Breast epithelium (tissue), 4 donors: ENCODE data around the gene CCDC7. TPM values are rescaled to one million over a fixed set of nuclear protein-coding genes. Genes with fewer than 3 reads are reported as not detected.
"Not testable (repeated sequence)": the region's sequence is repeated elsewhere in the genome, so short reads cannot be mapped to it uniquely, and the experiment has no call there.

Source experiments
- DNase-seq, 2 donors: peaks; one replicate each; pipeline ENCODE4 v3.0.0-alpha.2; 2019; ENCODE audit warnings: low spot score in 2 of 2
- H3K27ac ChIP-seq, 2 donors: fragments of 200-600 bp; sonication (generic) in 1 of 2; one replicate each; pipeline ENCODE4 v1.5.1; 2016 to 2019; ENCODE audit warnings: mild to moderate bottlenecking in 1 of 2
- H3K27me3 ChIP-seq, 2 donors: fragments of 200-600 bp; sonication (generic) in 1 of 2; one replicate each; pipeline versions ENCODE4 v1.5.1 to v1.6.0; 2017 to 2019; ENCODE audit warnings: control low read depth in 1 of 2, mild to moderate bottlenecking in 1 of 2
- H3K36me3 ChIP-seq: fragments of 200-600 bp; one replicate; pipeline ENCODE4 v1.5.1; 2019
- H3K4me1 ChIP-seq, 2 donors: fragments of 200-600 bp; sonication (generic); one replicate each; pipeline ENCODE4 v1.5.1; 2016 to 2019; ENCODE audit warnings: control low read depth in 1 of 2
- H3K4me3 ChIP-seq, 3 donors: fragments of 200-600 bp; sonication (generic); 1 replicate in 2 of 3; 2 replicates in 1 of 3; pipeline ENCODE4 v1.5.1; 2016 to 2019; ENCODE audit warnings: mild to moderate bottlenecking in 3 of 3, moderate library complexity in 2 of 3
- H3K9me3 ChIP-seq, 2 donors: fragments of 200-600 bp; sonication (generic) in 1 of 2; one replicate each; pipeline ENCODE4 v1.5.1; 2016 to 2019; ENCODE audit warnings: control low read depth in 1 of 2
- POLR2A ChIP-seq: fragments of 450-650 bp; IDR thresholded peaks from one replicate; pipeline ENCODE4 v1.6.1; 2016; ENCODE audit warnings: antibody characterized with exemption, mild to moderate bottlenecking, moderate library complexity
- POLR2AphosphoS5 ChIP-seq, 3 donors: sonication (generic); formaldehyde crosslinking; IDR thresholded peaks; one replicate each; pipeline ENCODE4 v1.6.1; 2017; ENCODE audit warnings: antibody characterized with exemption in 3 of 3
- intact Hi-C: fragments of 100-400 bp; cut with DNase I; formaldehyde crosslinking; loops from one replicate; pipeline ENCODE4 v1.15.1; 2023; ENCODE audit warnings: low total_unique reads
- total RNA-seq, 3 donors: library from RNA; depleted of rRNA; stranded (reverse); fragments of >200 nt; gene quantifications; one replicate each; pipeline ENCODE4 v1.1.0, GENCODE V29; 2016
- TF ChIP-seq, protein P1 (sequence below), 3 donors: fragments of 450-650 bp; IDR thresholded peaks; one replicate each; pipeline ENCODE4 v1.5.1; 2016 to 2017; ENCODE audit warnings: antibody characterized with exemption in 3 of 3, mild to moderate bottlenecking in 3 of 3, moderate library complexity in 3 of 3

The CCDC7 gene
- total RNA-seq, 3 donors from 2014 or later = 16.3 to 46.7 (median 34.7) TPM

DNA sequence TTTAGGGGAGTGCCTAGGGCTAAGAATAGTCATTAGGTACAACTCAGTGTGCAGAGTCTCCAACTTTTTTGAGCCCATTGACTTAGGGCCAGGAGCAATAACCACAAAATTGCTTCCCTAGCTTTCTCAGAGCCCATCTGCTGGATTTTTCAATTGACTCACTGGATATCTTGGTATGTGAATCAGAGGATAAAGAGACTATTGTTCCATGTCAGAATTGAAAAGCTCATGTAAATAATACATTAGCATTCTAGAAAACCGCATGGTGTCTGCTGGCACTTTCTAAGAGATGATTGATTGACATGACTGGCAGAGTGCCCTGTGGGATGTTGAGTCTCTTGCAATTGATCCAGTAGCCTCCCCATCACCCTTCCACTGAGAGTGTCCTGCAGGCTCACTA, 246.2 kb downstream of the CCDC7 start:
- H3K36me3 ChIP-seq = no peaks in the 10 kb centered on the region
- no peak for DNase-seq
- peaks cover 0 to 9% of the 10 kb centered on the region in 2 donors for H3K9me3 ChIP-seq
- no peak overlapping the region for H3K27ac ChIP-seq
- intact Hi-C loops = no loop called here
- no peak for TF ChIP-seq POLR2AphosphoS5 (IDR thresholded peaks at IDR 0.05)
- TF ChIP-seq POLR2A = no peak
- TF ChIP-seq, protein P1, sequence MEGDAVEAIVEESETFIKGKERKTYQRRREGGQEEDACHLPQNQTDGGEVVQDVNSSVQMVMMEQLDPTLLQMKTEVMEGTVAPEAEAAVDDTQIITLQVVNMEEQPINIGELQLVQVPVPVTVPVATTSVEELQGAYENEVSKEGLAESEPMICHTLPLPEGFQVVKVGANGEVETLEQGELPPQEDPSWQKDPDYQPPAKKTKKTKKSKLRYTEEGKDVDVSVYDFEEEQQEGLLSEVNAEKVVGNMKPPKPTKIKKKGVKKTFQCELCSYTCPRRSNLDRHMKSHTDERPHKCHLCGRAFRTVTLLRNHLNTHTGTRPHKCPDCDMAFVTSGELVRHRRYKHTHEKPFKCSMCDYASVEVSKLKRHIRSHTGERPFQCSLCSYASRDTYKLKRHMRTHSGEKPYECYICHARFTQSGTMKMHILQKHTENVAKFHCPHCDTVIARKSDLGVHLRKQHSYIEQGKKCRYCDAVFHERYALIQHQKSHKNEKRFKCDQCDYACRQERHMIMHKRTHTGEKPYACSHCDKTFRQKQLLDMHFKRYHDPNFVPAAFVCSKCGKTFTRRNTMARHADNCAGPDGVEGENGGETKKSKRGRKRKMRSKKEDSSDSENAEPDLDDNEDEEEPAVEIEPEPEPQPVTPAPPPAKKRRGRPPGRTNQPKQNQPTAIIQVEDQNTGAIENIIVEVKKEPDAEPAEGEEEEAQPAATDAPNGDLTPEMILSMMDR (IDR thresholded peaks at IDR 0.05) = no peak
- H3K27me3 ChIP-seq = no peaks in the 10 kb centered on the region
- no peak overlapping the region for H3K4me3 ChIP-seq
- H3K4me1 ChIP-seq = no peaks in the 10 kb centered on the region

DNA sequence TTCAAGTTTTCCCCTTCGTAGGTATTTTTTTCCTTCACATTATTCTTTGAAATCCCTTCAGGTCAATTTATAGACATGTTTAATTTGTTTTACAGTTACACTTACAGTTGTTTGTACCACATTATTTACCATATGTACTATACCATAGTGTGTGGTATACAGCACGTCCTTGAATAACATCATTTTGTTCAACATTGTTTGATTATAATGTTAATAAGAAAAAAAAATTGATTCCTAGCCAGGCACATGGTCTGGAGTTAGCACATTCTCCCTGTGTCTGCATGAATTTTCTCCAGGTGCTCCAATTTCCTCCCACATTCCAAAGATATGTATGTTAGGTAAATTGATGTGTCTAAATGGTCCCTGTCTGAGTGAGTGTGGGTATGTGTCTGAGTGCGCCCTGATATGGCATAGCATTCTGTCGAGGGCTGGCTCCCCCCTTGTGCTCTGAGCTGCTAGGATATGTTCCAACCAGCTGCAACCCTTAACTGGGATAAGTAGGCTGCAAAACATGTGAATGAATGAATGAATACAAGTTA, 247.6 kb downstream of the CCDC7 start:
- H3K27me3 ChIP-seq = no peaks in the 10 kb centered on the region
- peaks cover 0 to 11% of the 10 kb centered on the region in 2 donors for H3K9me3 ChIP-seq
- TF ChIP-seq, protein P1 (IDR thresholded peaks at IDR 0.05) = no peak
- TF ChIP-seq POLR2AphosphoS5 (IDR thresholded peaks at IDR 0.05) (no peak), POLR2A (no peak)
- H3K27ac ChIP-seq = no peak overlapping the region
- no peak overlapping the region for H3K4me3 ChIP-seq
- intact Hi-C loops = no loop called here
- H3K4me1 ChIP-seq = no peaks in the 10 kb centered on the region
- no peak for DNase-seq
- no peaks in the 10 kb centered on the region for H3K36me3 ChIP-seq

DNA sequence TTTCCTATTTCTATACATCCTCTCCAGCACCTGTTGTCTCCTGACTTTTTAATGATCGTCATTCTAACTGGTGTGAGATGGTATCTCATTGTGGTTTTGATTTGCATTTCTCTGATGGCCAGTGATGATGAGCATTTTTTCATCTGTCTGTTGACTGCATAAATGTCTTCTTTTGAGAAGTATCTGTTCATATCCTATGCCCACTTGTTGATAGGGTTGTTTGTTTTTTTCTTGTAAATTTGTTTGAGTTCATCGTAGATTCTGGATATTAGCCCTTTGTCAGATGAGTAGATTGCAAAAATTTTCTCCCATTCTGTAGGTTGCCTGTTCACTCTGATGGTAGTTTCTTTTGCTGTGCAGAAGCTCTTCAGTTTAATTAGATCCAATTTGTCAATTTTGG, 253.7 kb downstream of the CCDC7 start:
- H3K36me3 ChIP-seq, DNase-seq, intact Hi-C loops, H3K27ac ChIP-seq, H3K4me3 ChIP-seq, H3K27me3 ChIP-seq, H3K4me1 ChIP-seq: not testable (repeated sequence)
- H3K9me3 ChIP-seq = peaks cover 0 to 14% of the 10 kb centered on the region in 2 donors

DNA sequence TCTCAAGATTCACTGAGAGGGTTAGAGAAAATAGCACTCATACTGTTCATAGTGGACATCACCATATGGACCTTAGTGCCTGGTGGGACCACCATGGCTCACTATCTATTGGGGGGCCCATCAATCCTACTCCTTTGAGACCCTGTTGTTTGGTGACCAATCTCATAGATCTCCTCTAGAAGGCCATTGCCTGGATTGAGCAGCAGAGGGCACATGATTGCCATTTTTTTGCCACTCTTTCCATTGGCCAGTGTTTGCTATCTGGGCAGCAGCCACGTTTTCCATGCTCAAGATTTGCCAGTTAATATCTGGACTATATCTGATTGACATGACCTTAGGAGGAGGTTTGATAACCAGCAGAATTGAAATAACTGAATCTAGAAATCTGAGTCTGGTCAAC, 267.6 kb downstream of the CCDC7 start:
- H3K27ac ChIP-seq = no peak overlapping the region
- no peak for DNase-seq
- H3K36me3 ChIP-seq = no peaks in the 10 kb centered on the region
- no peaks in the 10 kb centered on the region for H3K27me3 ChIP-seq
- peaks cover 31 to 50% of the 10 kb centered on the region in 2 donors for H3K9me3 ChIP-seq
- intact Hi-C loops = no loop called here
- H3K4me1 ChIP-seq = no peaks in the 10 kb centered on the region
- TF ChIP-seq POLR2AphosphoS5 (IDR thresholded peaks at IDR 0.05) (no peak), POLR2A (no peak)
- TF ChIP-seq, protein P1 (IDR thresholded peaks at IDR 0.05) = no peak
- H3K4me3 ChIP-seq = no peak overlapping the region

DNA sequence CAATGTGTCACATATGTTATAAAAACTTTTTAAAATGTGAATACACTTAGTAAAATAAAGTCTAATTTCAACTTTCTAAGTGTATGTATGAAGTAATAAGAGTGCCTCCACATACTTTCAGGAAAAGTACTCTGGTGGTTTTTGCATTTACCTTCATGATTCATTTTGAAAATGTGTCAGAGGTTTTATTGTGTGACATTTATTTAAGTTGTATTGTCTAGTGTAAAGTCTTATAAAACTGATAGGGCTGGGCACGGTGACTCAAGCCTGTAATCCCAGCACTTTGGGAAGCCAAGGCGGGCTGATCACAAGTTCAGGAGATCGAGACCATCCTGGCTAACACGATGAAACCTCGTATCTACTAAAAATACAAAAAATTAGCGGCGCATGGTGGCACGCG, 285.6 kb downstream of the CCDC7 start:
- Histone ChIP-seq H3K27ac (no peak overlapping the region), H3K9me3 (no peaks in the 10 kb centered on the region), H3K4me3 (no peak overlapping the region), H3K36me3 (no peaks in the 10 kb centered on the region), H3K27me3 (no peaks in the 10 kb centered on the region), H3K4me1 (no peaks in the 10 kb centered on the region)
- TF ChIP-seq, protein P1 (IDR thresholded peaks at IDR 0.05) = no peak
- no peak for TF ChIP-seq POLR2A
- no peak for TF ChIP-seq POLR2AphosphoS5 (IDR thresholded peaks at IDR 0.05)
- no peak for DNase-seq
- intact Hi-C loops = no loop called here

DNA sequence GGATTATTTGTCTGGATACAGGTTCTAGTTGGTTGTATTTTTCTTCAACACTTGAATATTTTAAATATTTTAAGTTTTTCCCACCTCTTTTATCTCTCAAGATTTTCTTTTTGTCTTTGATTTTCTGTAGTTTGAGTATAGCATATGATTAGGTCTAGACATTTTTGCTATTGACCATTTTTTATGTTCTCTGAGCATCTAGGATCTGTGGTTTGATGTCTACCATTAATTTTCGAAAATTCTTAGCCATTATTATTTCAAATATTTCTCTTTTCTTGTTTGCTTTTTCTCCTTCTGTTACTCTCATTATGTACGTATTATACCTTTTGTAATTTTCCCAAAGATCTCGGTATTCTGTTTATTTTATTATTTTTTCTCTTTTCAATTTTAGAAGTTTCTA, 293.0 kb downstream of the CCDC7 start:
- DNase-seq = no peak
- TF ChIP-seq, protein P1 (IDR thresholded peaks at IDR 0.05) = no peak
- TF ChIP-seq POLR2A (no peak), POLR2AphosphoS5 (IDR thresholded peaks at IDR 0.05) (no peak)
- Histone ChIP-seq H3K9me3 (peaks cover 0 to 9% of the 10 kb centered on the region in 2 donors), H3K27me3 (no peaks in the 10 kb centered on the region), H3K4me1 (no peaks in the 10 kb centered on the region), H3K4me3 (no peak overlapping the region), H3K27ac (no peak overlapping the region), H3K36me3 (no peaks in the 10 kb centered on the region)
- intact Hi-C loops = no loop called here
